DMS114 treated with DMSO at 0.1 percent for 48 hours (cell line): Measurements from ENCODE around the gene DNAJC4.

ENCODE experiments used
- DNase-seq: peaks from one replicate; lab custom pipeline; 2025; ENCODE audit not compliant: unreplicated experiment; lab: John Stamatoyannopoulos, UW

Gene DNAJC4

DNA sequence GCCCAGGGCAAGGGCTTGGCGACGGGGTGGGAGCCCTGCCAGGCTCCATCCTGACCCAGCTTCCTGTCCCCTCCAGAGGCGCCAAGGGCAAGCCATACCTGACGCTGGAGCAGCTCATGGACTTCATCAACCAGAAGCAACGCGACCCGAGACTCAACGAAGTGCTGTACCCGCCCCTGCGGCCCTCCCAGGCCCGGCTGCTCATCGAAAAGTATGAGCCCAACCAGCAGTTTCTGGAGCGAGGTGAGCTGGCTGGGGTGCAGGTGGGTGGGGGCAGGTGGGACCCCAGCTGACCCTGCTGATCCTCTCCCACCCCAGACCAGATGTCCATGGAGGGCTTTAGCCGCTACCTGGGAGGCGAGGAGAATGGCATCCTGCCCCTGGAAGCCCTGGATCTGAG, 26.0 kb downstream of the DNAJC4 start:
- no peak for DNase-seq

DNA sequence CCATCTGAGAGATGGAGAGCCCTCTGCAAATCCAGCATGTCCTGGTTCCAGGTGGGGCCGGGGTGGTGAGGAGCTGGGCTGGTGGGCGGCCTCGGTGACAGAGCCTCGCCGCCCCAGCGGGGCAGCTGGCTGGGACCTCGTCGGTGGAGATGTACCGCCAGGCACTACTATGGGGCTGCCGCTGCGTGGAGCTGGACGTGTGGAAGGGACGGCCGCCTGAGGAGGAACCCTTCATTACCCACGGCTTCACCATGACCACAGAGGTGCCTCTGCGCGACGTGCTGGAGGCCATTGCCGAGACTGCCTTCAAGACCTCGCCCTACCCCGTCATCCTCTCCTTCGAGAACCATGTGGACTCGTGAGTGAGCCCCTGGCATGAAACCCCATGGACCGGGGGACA, 28.0 kb downstream of the DNAJC4 start:
- no peak for DNase-seq

DNA sequence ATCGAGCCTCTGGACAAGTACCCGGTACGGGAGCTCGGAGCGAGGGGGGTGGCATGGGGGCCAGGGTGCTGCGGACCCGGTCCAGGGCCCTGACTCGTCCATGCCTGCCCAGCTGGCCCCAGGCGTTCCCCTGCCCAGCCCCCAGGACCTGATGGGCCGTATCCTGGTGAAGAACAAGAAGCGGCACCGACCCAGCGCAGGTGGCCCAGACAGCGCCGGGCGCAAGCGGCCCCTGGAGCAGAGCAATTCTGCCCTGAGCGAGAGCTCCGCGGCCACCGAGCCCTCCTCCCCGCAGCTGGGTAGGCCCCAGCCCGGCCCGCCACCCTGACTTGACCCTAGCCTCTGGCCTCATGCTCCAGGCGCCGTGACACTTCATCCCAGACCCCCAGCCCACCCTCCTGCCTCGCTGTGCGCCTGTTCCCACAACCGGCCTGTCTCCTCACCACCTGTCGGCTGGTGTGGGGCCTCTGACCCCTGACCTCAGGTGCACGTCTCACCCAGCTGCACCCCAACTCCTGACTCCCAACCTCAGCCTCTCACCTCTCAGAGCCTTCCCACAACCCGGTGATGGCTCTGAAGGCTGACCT, 28.7 kb downstream of the DNAJC4 start:
- DNase-seq, result no peak

DNA sequence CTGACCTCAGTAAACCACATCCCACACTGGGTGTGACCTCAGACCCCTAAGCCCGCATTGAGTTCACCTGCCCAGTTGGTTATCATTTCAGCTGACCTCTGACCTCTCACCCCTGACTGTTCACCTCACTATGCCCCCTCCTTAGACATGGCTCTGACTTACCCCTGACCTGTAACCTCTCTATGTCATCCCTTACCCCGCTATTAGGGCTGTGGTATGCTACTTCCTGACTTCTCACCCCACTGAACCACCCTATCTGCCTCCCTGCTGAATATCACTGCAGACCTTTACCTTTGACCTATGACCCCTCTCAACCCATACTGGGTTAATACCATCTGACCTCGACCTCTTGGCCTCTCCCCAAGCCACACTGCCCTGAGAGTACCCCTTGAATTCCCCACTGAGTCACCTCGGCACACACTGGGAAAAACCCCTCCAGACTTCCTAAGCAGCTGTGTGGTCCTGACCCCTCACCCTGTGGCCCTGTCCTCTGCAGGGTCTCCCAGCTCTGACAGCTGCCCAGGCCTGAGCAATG, 29.3 kb downstream of the DNAJC4 start:
- DNase-seq, result no peak

DNA sequence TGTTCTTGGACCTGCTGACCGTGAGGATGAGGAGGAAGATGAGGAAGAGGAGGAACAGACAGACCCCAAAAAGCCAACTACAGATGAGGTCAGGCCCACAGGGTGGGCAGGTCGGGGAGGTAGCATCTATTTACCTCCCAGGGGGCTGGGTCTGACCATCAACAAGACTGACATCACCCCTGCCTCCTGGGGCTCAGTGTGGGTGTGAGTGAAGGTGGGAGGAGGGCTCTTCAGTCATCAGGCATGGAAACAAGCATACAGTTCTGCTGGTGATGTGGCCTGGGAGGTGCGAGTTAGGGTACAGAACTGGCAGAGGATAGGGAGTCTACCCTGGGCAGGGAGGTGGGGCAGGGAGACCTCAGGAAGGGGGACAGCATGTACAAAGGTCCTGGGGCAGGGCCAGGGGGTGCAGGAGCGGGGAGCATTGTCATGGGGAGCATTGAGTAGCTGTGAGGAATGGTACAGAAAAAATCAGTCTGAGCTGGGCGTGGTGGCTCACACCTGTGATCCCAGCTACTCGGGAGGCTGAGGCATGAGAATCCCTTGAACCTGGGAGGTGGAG, 29.9 kb downstream of the DNAJC4 start:
- DNase-seq, result no peak

DNA sequence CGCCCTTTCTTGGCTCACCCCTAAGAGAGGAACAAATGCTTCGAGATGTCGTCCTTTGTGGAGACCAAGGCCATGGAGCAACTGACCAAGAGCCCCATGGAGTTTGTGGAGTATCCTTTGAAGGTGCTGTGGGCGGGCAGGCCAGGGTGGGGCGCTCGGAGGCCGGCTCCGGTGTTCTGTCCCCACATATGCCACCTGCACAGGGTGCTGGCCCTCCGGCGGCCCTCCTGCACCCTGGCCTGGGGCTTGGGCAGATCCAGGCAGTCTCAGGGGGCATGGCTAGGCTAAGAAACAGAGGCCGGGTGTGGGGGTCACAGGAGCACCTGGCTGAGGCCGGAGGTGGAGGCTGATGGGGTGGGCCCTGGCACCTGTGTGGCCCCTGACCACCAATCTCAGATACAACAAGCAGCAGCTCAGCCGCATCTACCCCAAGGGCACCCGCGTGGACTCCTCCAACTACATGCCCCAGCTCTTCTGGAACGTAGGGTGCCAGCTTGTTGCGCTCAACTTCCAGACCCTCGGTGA, 31.3 kb downstream of the DNAJC4 start:
- DNase-seq, result no peak

DNA sequence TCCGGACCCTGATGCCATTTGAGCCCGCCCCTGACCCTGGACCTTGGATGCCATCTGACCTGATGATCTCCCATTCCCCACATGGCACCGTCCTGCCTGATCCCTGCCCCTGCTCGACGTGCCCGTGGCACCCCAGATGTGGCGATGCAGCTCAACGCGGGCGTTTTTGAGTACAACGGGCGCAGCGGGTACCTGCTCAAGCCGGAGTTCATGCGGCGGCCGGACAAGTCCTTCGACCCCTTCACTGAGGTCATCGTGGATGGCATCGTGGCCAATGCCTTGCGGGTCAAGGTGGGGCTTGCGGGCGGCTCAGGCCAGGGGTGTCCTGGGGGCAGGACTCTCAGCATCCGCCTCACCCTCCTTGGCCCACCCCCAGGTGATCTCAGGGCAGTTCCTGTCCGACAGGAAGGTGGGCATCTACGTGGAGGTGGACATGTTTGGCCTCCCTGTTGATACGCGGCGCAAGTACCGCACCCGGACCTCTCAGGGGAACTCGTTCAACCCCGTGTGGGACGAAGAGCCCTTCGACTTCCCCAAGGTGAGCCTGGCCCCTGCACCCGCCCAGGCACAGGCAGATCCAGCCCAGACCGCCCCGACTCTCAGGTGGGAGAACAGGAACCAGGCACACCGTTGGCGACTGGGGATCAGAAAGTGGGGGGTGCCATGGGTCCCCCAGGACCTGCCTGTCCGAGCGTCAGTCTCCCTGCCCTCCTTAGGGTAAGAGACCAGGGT, 32.1 kb downstream of the DNAJC4 start:
- DNase-seq, result no peak

DNA sequence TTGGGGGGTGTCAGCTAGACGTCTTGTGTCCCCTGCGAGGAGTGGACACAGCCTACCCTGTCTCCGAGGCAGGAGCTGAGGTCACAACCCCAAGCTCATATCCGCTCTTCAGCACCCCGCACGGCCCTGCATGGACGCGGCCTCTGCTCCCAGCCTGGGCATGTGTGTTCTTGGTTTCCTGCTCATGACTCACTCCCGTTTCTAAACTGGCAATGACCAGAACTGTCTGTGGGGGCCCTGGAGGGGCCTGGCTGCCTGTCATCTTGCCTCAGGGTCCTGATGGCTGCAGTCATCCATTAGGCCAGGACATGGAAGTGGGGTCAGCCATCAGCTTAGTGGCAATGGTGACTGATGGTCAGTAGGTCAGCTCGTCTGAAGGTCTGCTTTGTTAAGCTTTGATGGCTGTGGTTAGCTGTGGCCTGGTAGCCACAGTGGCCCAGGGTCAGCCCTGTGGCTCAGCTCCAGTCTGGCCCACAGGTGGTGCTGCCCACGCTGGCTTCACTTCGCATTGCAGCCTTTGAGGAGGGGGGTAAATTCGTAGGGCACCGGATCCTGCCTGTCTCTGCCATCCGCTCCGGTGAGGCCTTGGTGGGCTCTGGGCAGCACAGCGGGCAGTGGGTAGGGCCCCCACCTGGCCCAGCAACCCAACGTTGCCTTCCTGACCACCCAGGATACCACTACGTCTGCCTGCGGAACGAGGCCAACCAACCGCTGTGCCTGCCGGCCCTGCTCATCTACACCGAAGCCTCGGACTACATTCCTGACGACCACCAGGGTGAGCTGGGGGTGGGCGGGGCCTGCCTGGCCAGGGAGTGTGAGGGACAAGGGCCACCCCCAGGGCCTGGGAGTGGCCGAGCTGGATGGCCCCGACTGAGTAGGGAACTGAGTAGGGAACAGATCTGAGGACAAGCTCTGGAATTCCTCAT, 32.9 kb downstream of the DNAJC4 start:
- DNase-seq, result no peak

DNA sequence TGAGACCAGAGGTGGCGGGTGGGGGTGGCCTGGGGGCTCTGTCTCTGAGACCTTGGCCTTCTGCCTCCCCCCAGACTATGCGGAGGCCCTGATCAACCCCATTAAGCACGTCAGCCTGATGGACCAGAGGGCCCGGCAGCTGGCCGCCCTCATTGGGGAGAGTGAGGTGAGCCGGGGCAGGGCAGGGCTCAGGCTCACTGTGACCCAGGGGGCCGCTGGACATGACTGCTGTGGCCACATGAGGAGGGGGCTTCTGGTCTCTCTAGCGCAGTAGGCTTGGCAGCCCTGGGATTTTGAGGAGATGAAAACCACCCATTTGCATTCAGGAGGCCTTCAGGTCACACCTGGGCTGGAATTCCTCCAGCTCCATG, 33.6 kb downstream of the DNAJC4 start:
- no peak for DNase-seq

DNA sequence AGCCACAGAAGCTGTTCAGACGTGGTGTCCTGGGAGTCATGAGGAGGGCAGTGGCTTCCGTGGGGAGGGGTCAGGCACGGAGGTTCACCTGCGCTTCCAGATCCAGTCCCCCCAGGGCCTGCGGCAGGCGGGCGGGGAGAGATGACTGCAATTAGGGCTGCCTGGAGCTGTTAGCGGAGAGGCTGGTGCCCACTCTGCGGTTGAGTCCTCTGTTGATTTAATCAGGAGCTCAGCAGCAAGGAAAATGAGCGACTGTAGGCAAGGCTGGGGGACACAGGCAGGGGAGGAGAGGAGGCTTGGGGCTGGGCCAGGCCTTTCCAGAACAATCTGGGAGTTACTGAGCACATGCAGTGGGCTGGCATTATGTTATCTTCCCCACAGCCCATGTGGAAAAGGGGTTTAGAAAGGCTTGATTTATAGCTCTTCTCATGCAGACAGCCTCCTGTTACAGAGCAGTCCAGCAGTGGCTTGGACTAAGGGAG, 34.1 kb downstream of the DNAJC4 start:
- DNase-seq, result no peak

DNA sequence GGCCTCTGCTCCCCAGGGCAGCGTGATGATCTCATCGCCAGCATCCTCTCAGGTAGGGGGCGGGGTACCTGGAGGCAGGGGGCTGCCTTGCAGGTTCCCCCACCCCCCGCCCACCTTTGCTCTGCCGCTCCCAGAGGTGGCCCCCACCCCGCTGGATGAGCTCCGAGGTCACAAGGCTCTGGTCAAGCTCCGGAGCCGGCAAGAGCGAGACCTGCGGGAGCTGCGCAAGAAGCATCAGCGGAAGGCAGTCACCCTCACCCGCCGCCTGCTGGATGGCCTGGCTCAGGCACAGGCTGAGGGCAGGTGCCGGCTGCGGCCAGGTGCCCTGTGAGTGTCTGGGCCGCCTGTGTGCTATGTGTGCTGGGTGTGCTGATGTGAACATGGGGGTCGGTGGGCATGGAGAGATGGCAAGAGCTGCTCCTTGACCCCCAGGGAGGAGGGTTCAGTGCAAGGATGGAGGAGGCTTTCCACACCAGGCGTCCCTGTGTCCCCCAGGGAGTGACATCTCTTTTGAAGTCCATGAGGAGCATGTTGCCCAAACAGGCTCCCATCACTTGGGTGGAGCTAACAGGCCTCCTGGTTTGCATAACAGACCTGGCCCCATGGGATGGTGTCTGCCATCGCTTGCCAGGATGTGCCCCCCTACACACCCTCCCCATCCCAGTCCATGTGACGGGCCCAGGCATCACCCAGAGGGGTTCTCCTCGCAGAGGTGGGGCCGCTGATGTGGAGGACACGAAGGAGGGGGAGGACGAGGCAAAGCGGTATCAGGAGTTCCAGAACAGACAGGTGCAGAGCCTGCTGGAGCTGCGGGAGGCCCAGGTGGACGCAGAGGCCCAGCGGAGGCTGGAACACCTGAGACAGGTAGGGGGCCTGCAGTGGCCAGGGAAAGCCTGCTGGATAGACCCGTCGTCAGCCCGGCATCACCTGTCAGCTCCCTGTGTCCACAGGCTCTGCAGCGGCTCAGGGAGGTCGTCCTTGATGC, 35.1 kb downstream of the DNAJC4 start:
- no peak for DNase-seq

DNA sequence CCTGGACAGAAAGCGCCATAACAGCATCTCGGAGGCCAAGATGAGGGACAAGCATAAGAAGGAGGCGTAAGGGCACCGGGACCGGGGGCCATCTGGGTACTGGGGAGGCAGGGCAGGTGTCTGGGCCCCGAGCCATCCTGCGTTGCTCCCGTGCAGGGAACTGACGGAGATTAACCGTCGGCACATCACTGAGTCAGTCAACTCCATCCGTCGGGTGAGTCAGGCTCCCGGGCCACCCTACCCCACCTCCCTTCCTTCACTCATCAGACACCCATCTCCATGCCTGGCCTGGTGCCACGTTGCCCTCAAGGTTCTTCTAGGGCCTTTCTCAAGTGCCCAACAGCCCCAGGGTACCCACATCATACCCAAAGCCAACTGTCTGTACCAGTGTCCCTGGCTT, 36.0 kb downstream of the DNAJC4 start:
- DNase-seq, result no peak

DNA sequence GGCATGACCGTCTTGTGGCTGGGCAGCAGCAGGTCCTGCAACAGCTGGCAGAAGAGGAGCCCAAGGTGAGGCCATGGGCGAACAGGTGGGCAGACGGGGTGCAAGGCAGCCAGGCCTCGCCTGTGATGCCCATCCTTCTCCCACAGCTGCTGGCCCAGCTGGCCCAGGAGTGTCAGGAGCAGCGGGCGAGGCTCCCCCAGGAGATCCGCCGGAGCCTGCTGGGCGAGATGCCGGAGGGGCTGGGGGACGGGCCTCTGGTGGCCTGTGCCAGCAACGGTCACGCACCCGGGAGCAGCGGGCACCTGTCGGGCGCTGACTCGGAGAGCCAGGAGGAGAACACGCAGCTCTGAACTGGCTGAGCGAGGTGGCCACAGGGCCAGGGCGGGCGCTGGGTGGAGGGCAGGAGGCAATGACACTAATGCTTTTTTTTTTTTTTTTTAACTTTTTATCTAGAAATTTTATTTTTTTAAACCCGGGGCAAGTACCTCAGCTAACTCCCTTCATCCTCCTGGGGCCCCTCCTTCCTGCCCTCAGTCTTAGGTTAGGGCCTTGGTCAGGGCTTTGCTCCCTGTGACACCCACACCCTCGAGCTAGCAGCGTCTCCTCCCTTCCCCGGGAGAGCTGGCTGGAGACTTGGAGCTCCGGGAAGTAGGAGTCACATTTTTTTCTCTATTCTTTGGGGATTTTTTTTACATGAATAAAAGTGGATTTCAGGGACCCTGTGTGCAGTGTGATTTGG, 37.0 kb downstream of the DNAJC4 start:
- no peak for DNase-seq

DNA sequence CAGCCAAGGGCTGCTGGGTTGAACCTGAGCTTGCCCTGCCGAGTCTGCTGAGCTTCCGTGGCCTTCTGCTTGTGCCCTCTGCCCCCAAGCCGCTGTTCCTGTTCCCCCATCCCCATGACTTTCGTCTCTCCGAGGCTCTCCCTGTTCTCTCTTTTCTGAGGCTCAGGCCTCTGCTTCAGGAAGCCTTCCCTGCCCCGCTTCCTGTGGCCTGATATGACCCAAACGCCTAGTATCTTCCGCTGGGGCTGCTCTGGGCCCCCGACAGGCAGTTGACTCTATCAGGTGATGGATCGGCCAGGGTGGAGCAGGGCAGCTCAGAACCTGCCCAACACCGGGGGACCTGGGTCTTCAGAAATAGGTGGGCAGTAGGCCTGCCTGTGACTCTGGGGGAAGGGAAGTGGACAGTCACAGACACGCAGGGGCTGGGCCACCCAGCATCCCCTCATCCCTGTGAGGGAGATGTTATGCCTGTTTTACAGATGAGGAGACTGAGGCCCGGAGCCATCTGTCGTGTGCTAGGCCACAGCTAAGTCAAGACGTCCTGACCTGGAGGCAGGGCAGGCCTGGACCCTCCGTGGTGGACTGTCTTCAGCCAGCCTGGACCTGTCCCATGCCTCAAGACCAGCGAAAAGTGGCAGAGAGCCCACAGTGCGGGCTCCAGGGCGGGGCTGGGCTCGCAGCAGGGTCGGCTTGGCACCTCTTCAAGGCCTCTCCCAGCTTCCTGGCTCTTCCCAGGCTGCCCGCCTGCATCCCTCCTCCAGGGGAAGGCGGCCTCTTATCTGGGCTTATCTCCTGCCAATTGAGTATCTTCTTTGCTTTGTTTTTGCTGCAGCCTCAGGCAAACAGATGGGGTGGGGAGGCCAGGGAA, 37.9 kb downstream of the DNAJC4 start:
- no peak for DNase-seq

DNA sequence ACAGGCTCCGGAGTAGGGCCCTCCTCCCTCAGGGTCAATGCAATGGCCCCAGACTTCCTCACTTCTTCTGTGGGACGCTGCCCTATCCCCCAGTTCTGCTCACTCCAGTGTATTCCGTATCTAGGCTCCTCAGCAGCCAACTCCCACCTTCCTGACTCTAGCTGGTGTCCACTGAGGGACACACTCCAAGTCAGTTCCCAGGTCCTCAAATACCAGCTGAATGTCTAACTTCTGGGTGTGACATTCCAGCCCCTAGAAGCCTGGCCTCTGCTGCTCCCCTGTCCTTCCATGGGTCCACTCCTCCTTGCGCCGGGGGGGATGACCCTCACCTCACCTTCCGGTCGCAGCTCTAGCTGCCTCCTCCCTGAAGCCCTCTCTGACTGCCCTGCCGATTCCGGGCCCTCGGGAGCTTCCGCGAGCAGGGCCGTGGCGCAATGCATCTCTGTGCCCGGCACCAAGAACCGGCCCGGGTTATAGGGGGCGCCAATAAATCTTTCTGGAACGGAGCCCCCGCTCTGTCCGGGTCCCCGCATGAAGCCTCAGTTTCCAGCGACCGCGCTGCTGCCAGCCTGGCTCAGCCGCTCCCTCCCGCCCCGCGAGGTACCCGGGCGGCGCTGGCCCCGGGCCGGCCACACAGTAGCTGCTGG, 38.7 kb downstream of the DNAJC4 start:
- DNase-seq, result peak; percentile 32

DNA sequence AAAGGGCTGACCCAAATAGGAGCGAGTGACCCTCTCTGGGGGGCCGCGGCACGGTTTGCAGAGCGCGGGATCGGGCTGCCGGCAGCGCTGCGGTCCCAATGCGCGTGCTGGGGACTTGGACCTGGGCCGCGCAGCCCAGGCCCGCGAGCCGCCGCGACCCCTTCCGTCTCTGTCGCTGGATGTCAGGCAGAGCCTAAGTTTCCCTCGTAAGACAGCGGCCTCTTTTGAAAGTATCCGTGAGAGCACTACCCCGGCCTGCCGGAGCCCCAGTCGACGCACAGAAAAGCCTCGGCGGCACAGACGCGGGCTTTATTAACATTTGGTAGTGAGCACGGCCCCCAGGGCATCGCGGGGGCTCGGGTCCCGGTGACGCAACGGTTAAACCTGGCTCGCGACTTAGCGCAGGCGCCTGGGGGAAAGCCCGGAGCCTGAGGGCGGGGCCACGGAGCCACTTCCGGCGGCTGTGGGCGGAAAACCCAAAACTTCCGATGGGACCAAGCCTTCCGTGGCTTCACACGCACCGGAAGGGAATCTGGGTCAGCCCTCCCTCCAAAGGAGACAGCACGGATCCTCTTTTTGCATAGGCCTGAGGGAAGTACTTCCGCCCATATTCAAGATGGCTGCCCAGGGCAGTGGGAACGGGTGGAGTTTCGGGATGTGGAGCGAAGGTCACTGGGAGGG, 39.3 kb downstream of the DNAJC4 start:
- peak; percentile 99 for DNase-seq
